Loucy (cell line): Measurements from ENCODE around the gene FOXA1.

Source experiments
- H2AFZ ChIP-seq: fragments of 200-600 bp; sonication (generic); 2 replicates; pipeline ENCODE4 v1.6.0; 2016; ENCODE audit warnings: antibody characterized with exemption, mild to moderate bottlenecking, low read length, moderate library complexity
- H3F3A ChIP-seq: fragments of 200-600 bp; 2 replicates; pipeline ENCODE4 v1.6.0; 2016; ENCODE audit warnings: antibody characterized with exemption, low read depth, mild to moderate bottlenecking
- H3K27me3 ChIP-seq: fragments of 200-600 bp; sonication (generic); 2 replicates; pipeline ENCODE4 v1.6.1; 2014; ENCODE audit warnings: low read length, mild to moderate bottlenecking; ENCODE audit not compliant: insufficient read depth, poor library complexity, severe bottlenecking
- H3K36me3 ChIP-seq: fragments of 200-600 bp; sonication (generic); 2 replicates; pipeline ENCODE4 v1.6.1; 2016; ENCODE audit warnings: low read length; ENCODE audit not compliant: insufficient read depth
- H3K4me1 ChIP-seq: fragments of 200-600 bp; sonication (generic); 2 replicates; pipeline ENCODE4 v1.5.1; 2014; ENCODE audit warnings: low read length, mild to moderate bottlenecking; ENCODE audit not compliant: insufficient read depth, poor library complexity, severe bottlenecking
- H3K4me2 ChIP-seq: fragments of 200-600 bp; sonication (generic); 2 replicates; pipeline ENCODE4 v1.6.0; 2014; ENCODE audit warnings: antibody characterized with exemption, low read length, low read depth, mild to moderate bottlenecking; ENCODE audit not compliant: poor library complexity, severe bottlenecking
- H3K4me3 ChIP-seq: fragments of 200-600 bp; sonication (generic); 2 replicates; pipeline ENCODE4 v1.5.1; 2014; ENCODE audit warnings: low read length, mild to moderate bottlenecking, mixed read lengths; ENCODE audit not compliant: poor library complexity, severe bottlenecking
- H3K79me2 ChIP-seq: fragments of 200-600 bp; sonication (generic); 2 replicates; pipeline ENCODE4 v1.6.1; 2014; ENCODE audit warnings: low read length; ENCODE audit not compliant: insufficient read depth
- H3K9ac ChIP-seq: fragments of 200-600 bp; sonication (generic); 2 replicates; pipeline ENCODE4 v1.6.0; 2014; ENCODE audit warnings: mild to moderate bottlenecking, low read depth, low read length, moderate library complexity; ENCODE audit not compliant: poor library complexity, severe bottlenecking
- H3K9me2 ChIP-seq: fragments of 200-600 bp; sonication (generic); replicated peaks from 2 replicates; pipeline ENCODE4 v1.6.1; 2016; ENCODE audit warnings: low read depth, low read length, mixed read lengths
- H3K9me3 ChIP-seq: fragments of 200-600 bp; sonication (generic); 2 replicates; pipeline ENCODE4 v1.6.1; 2014; ENCODE audit warnings: mild to moderate bottlenecking, antibody characterized with exemption, low read length, low read depth; ENCODE audit not compliant: insufficient read depth
- H4K20me1 ChIP-seq: fragments of 200-600 bp; sonication (generic); 2 replicates; pipeline ENCODE4 v1.6.0; 2014; ENCODE audit warnings: antibody characterized with exemption, low read length, mild to moderate bottlenecking; ENCODE audit not compliant: insufficient read depth, poor library complexity, severe bottlenecking
- CTCF ChIP-seq: fragments of 200-600 bp; sonication (generic); conservative IDR thresholded peaks from 2 replicates; pipeline ENCODE4 v1.5.1; 2014; ENCODE audit warnings: mild to moderate bottlenecking, antibody characterized with exemption, low read length
- EZH2phosphoT487 ChIP-seq: fragments of 200-600 bp; IDR thresholded peaks from 2 replicates; pipeline ENCODE4 v1.6.1; 2018; ENCODE audit warnings: antibody characterized with exemption, mild to moderate bottlenecking, moderate library complexity, borderline replicate concordance

FOXA1 gene

DNA sequence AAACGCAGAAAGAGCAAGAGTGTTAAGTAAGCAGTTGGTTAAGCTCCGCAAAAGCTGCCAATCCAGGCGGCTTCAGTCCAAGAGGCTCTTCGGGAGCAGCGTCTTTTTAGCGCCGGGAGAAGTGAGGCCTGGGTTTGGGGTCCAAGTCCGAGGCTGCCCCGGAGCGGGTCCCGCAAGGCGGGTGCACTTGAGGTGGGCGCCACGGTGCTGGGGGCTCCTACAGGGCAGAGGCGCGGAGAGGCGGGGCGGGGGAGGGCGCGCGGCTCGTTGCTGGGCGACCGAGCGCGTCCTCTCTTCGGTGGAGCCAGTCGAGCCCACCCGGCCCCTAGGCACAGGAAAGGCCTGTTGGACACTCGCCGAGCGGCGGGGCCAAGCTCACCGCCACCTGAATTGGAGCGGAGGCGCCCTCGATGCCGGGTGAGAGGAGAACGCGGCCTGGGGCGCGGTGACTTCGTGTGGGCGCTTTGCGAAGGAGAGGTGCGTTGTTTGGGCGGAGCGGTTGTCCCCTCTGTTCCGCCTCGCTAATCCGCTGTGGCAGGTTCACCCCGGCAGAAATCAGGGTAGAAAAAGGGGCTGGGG is 16.0 kb upstream of the FOXA1 start:
- no peaks in the 10 kb centered on the region for H3K9me2 ChIP-seq
- H3K4me1 ChIP-seq, result no peaks in the 10 kb centered on the region
- no peak overlapping the region for H2AFZ ChIP-seq
- H3K79me2 ChIP-seq, result no peaks in the 10 kb centered on the region
- H3K27me3 ChIP-seq, result no peaks in the 10 kb centered on the region
- no peaks in the 10 kb centered on the region for H3K36me3 ChIP-seq
- H3K4me2 ChIP-seq, result no peak overlapping the region
- no peaks in the 10 kb centered on the region for H3F3A ChIP-seq
- no peak overlapping the region for H3K4me3 ChIP-seq
- H3K9me3 ChIP-seq, result peaks cover 5% of the 10 kb centered on the region; the same call in 1 of the 2 replicates
- no peaks in the 10 kb centered on the region for H4K20me1 ChIP-seq
- H3K9ac ChIP-seq, result no peak overlapping the region
- TF ChIP-seq EZH2phosphoT487, result no peak
- no peak for TF ChIP-seq CTCF

DNA sequence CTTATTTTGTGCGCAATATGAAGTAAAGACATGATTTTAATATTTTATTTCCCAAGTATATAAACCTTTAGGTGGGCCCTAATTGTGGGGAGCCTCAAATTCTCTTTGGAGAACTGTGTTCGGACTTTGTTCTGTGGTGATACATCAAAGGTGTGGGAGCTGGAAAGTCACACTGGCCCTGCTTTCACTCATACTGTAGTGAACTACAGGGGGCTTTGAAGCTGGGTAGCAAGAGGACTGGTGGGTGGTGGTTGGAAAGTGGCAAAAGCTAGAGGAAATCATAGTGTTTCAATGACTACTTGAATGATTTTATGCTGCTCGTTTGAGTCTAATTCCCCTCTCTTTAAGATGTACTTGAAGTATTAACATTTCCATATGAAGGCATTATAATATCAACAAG is 13.6 kb upstream of the FOXA1 start:
- no peaks in the 10 kb centered on the region for H3K4me1 ChIP-seq
- no peaks in the 10 kb centered on the region for H3K36me3 ChIP-seq
- no peaks in the 10 kb centered on the region for H3F3A ChIP-seq
- H4K20me1 ChIP-seq, result no peaks in the 10 kb centered on the region
- no peak overlapping the region for H3K4me3 ChIP-seq
- no peaks in the 10 kb centered on the region for H3K79me2 ChIP-seq
- peaks cover 2% of the 10 kb centered on the region; the same call in 1 of the 2 replicates for H3K9me3 ChIP-seq
- H3K27me3 ChIP-seq, result no peaks in the 10 kb centered on the region
- H3K9me2 ChIP-seq, result no peaks in the 10 kb centered on the region
- H2AFZ ChIP-seq, result no peak overlapping the region
- TF ChIP-seq CTCF, result no peak
- no peak for TF ChIP-seq EZH2phosphoT487
- no peak overlapping the region for H3K9ac ChIP-seq
- no peak overlapping the region for H3K4me2 ChIP-seq

DNA sequence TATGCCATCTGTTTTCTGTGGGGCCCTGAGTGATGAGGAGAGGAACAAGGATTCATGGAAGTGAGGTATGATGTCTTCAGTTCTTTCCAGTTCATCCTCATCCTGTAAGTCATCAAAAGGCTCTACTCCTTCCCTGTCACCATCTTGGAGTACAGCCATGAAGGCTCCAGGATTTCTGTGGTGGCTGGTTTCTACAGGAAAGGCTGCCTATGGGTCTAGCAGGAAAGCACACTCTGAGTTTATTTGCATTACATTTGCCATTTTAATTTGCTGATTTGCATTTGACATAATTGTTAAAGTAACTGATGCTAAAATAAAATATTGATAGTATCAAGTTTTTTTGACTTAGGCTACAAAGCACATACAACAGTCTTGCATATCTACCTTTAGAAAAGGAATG is 11.6 kb upstream of the FOXA1 start:
- Histone ChIP-seq H3K9ac (no peak overlapping the region), H3K79me2 (no peaks in the 10 kb centered on the region), H3K9me2 (no peaks in the 10 kb centered on the region), H3K27me3 (no peaks in the 10 kb centered on the region), H3K9me3 (peaks cover 2% of the 10 kb centered on the region; the same call in 1 of the 2 replicates), H3F3A (no peaks in the 10 kb centered on the region), H2AFZ (no peak overlapping the region), H3K36me3 (no peaks in the 10 kb centered on the region), H4K20me1 (no peaks in the 10 kb centered on the region), H3K4me3 (no peak overlapping the region), H3K4me1 (no peaks in the 10 kb centered on the region), H3K4me2 (no peak overlapping the region)
- TF ChIP-seq CTCF (no peak), EZH2phosphoT487 (no peak)
